K562 (cell line): ENCODE data around the gene USB1. TPM values are rescaled to one million over a fixed set of nuclear protein-coding genes. Genes with fewer than 3 reads are reported as not detected.

Source experiments
- BRD9 ChIP-seq: fragments of 450-650 bp; IDR thresholded peaks from 2 replicates; pipeline ENCODE4 v1.6.1; 2018; ENCODE audit warnings: low read depth; ENCODE audit not compliant: partially characterized antibody
- CBFB ChIP-seq: sonication (generic); formaldehyde crosslinking; IDR thresholded peaks from 2 replicates; pipeline ENCODE4 v1.4.0; 2020; ENCODE audit warnings: mild to moderate bottlenecking, missing genetic modification reagents
- CREM ChIP-seq: IDR thresholded peaks from 2 replicates; pipeline ENCODE4 v1.6.1; 2014; ENCODE audit warnings: antibody characterized with exemption, low read depth
- EP400 ChIP-seq: fragments of 450-650 bp; IDR thresholded peaks from 2 replicates; pipeline ENCODE4 v1.6.1; 2017; ENCODE audit warnings: antibody characterized with exemption, mild to moderate bottlenecking, moderate library complexity
- GATA2 ChIP-seq: sonication (generic); formaldehyde crosslinking; IDR thresholded peaks from 2 replicates; pipeline ENCODE4 v1.4.0; 2020; ENCODE audit warnings: mild to moderate bottlenecking, missing genetic modification reagents
- HNRNPLL ChIP-seq: fragments of 200-400 bp; formaldehyde crosslinking; IDR thresholded peaks from 2 replicates; pipeline ENCODE4 v1.6.1; 2017; ENCODE audit warnings: low read length, low read depth, mild to moderate bottlenecking; ENCODE audit not compliant: poor library complexity, severe bottlenecking
- KLF1 ChIP-seq: fragments of 450-650 bp; IDR thresholded peaks from 2 replicates; pipeline ENCODE4 v1.6.1; 2016; ENCODE audit warnings: missing genetic modification characterization, missing compliant biosample characterization
- NR2C2 ChIP-seq, 2 experiments: fragments of 200-800 bp in 1 of 2; sonication (Bioruptor generic) in 1 of 2; sonication (generic) in 1 of 2; formaldehyde crosslinking in 1 of 2; IDR thresholded peaks; 2 replicates each; pipeline versions ENCODE4 v1.6.1 to v1.8.0; 2016 to 2022; ENCODE audit warnings: mild to moderate bottlenecking in 1 of 2, missing compliant biosample characterization in 1 of 2, missing genetic modification characterization in 1 of 2, missing genetic modification reagents in 1 of 2
- PYGO2 ChIP-seq: fragments of 450-650 bp; IDR thresholded peaks from 2 replicates; pipeline ENCODE4 v1.6.1; 2016; ENCODE audit warnings: mild to moderate bottlenecking, missing genetic modification characterization, moderate library complexity, missing compliant biosample characterization
- SNRNP70 ChIP-seq: fragments of 200-400 bp; formaldehyde crosslinking; optimal IDR thresholded peaks from 2 replicates; pipeline ENCODE3; 2017; ENCODE audit warnings: low read depth, low read length
- ZNF263 ChIP-seq: sonication (generic); formaldehyde crosslinking; IDR thresholded peaks from 2 replicates; pipeline ENCODE4 v1.8.0; 2022; ENCODE audit warnings: mild to moderate bottlenecking, missing genetic modification reagents, borderline replicate concordance
- polyA plus RNA-seq, 8 experiments: library from polyadenylated mRNA; depleted of rRNA in 4 of 8; stranded (reverse) in 5 of 8; unstranded in 3 of 8; fragments of >200 nt; fragmentation: Nextera tagmentation in 2 of 8; fragmentation: Illumina TruSeq in 1 of 8; extraction: Ambion mirVana in 2 of 8; extraction: Trizol in 1 of 8; gene quantifications; 2 replicates each; pipeline versions ENCODE4 v1.2.1 to v1.2.3, GENCODE V29; 2011 to 2014; ENCODE audit warnings: inconsistent platforms in 1 of 8, missing spikeins in 1 of 8
- total RNA-seq, 7 experiments: library from RNA; depleted of rRNA in 6 of 7; stranded (reverse); fragments of >200 nt in 6 of 7; fragmentation: Illumina TruSeq in 2 of 7; extraction: Trizol in 2 of 7; gene quantifications; 2 replicates each; pipeline versions ENCODE4 v1.2.1 to v1.2.3, GENCODE V29; 2011 to 2021; ENCODE audit warnings: low replicate concordance in 1 of 7
- TF ChIP-seq, protein P1 (sequence below): sonication (generic); formaldehyde crosslinking; IDR thresholded peaks from 2 replicates; pipeline ENCODE4 v1.8.0; 2023; ENCODE audit warnings: mild to moderate bottlenecking, missing genetic modification reagents
- TF ChIP-seq, protein P2 (sequence below): IDR thresholded peaks from 3 replicates; pipeline ENCODE4 v1.6.1; 2011; ENCODE audit warnings: borderline replicate concordance, mild to moderate bottlenecking, moderate library complexity; ENCODE audit not compliant: insufficient read length; ENCODE audit errors: extremely low read depth
- TF ChIP-seq, protein P3 (sequence below): fragments of 250-450 bp; sonication (Bioruptor Pico); IDR thresholded peaks from 2 replicates; pipeline ENCODE4 v1.4.0; 2020; ENCODE audit warnings: borderline replicate concordance
- TF ChIP-seq, protein P4 (sequence below): IDR thresholded peaks from 3 replicates; pipeline ENCODE4 v1.6.1; 2011; ENCODE audit warnings: borderline replicate concordance, mild to moderate bottlenecking; ENCODE audit not compliant: insufficient read length, insufficient read depth
- TF ChIP-seq, protein P5 (sequence below): fragments of 250-450 bp; sonication (Bioruptor Pico); IDR thresholded peaks from 2 replicates; pipeline ENCODE4 v1.9.0; 2021; ENCODE audit warnings: mild to moderate bottlenecking
- TF ChIP-seq, protein P6 (sequence below): fragments of 450-650 bp; IDR thresholded peaks from 2 replicates; pipeline ENCODE4 v1.6.1; 2014; ENCODE audit warnings: low read depth, mild to moderate bottlenecking, moderate library complexity, borderline replicate concordance

USB1 gene
- total and polyA plus RNA-seq, 9 of the 15 experiments (the other 6 are each of a cell fraction or from before 2014, with no cell fraction given) = 11.6 to 73.6 (median 19.4) TPM

DNA sequence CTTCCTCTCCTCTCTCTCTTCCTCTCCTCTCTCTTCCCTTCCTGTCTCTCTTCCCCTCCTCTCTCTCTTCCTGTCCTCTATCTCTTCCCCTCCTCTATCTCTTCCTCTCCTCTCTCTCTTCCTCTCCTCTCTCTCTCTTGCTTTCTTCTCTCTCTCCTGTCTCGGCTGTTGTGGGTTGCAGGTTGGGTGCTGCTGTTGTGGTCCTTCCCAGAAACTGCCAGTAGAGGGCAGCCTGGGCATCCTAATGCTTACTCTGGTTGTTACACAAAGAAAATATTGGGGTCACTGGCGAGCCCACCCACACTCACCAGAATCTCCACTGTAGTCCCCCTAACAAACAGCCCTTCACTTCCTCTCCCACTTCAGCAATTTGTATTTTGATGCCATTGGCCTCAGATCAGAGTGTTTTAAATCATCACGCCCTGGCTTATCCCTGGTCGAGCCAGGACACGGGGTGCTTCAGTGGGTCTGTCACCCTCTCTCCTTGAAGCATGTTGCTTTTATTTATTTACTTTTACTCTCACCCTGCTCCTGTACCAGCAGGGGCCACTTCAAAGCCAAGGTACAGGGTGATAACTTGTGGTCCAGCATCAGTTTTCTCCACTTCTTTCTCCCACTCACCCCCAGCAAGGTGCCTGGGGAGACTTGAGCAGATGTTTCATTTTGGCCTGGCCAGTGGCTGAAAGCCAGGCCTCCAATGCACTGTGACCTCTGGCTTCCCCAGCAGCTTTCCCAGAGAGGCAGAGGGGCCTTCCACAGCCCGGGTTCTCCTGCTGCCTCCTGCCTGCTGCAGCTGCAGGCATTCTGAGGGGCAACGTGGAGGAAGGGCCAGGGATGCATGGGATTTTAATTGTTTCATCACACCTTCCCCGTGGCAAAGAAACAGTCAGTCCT is 19.7 kb downstream of the USB1 start (continued):
- TF ChIP-seq, protein P1, sequence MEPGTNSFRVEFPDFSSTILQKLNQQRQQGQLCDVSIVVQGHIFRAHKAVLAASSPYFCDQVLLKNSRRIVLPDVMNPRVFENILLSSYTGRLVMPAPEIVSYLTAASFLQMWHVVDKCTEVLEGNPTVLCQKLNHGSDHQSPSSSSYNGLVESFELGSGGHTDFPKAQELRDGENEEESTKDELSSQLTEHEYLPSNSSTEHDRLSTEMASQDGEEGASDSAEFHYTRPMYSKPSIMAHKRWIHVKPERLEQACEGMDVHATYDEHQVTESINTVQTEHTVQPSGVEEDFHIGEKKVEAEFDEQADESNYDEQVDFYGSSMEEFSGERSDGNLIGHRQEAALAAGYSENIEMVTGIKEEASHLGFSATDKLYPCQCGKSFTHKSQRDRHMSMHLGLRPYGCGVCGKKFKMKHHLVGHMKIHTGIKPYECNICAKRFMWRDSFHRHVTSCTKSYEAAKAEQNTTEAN (CRISPR knock-in tag) = no peak
- TF ChIP-seq, protein P2, sequence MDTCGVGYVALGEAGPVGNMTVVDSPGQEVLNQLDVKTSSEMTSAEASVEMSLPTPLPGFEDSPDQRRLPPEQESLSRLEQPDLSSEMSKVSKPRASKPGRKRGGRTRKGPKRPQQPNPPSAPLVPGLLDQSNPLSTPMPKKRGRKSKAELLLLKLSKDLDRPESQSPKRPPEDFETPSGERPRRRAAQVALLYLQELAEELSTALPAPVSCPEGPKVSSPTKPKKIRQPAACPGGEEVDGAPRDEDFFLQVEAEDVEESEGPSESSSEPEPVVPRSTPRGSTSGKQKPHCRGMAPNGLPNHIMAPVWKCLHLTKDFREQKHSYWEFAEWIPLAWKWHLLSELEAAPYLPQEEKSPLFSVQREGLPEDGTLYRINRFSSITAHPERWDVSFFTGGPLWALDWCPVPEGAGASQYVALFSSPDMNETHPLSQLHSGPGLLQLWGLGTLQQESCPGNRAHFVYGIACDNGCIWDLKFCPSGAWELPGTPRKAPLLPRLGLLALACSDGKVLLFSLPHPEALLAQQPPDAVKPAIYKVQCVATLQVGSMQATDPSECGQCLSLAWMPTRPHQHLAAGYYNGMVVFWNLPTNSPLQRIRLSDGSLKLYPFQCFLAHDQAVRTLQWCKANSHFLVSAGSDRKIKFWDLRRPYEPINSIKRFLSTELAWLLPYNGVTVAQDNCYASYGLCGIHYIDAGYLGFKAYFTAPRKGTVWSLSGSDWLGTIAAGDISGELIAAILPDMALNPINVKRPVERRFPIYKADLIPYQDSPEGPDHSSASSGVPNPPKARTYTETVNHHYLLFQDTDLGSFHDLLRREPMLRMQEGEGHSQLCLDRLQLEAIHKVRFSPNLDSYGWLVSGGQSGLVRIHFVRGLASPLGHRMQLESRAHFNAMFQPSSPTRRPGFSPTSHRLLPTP = no peak
- TF ChIP-seq EP400 (no peak), PYGO2 (tag) (no peak), NR2C2 (CRISPR knock-in tag; IDR thresholded peaks at IDR 0.05) (no peak), NR2C2 (tag; IDR thresholded peaks at IDR 0.05) (no peak), ZNF263 (CRISPR knock-in tag) (no peak), GATA2 (CRISPR knock-in tag) (no peak), HNRNPLL (no peak), BRD9 (peak; percentile 42), SNRNP70 (no peak), CBFB (CRISPR knock-in tag) (no peak), CREM (no peak), KLF1 (tag) (no peak)
- TF ChIP-seq, protein P3, sequence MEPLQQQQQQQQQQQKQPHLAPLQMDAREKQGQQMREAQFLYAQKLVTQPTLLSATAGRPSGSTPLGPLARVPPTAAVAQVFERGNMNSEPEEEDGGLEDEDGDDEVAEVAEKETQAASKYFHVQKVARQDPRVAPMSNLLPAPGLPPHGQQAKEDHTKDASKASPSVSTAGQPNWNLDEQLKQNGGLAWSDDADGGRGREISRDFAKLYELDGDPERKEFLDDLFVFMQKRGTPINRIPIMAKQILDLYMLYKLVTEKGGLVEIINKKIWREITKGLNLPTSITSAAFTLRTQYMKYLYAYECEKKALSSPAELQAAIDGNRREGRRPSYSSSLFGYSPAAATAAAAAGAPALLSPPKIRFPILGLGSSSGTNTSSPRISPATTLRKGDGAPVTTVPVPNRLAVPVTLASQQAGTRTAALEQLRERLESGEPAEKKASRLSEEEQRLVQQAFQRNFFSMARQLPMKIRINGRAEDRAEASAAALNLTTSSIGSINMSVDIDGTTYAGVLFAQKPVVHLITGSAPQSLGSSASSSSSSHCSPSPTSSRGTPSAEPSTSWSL = no peak
- TF ChIP-seq, protein P4, sequence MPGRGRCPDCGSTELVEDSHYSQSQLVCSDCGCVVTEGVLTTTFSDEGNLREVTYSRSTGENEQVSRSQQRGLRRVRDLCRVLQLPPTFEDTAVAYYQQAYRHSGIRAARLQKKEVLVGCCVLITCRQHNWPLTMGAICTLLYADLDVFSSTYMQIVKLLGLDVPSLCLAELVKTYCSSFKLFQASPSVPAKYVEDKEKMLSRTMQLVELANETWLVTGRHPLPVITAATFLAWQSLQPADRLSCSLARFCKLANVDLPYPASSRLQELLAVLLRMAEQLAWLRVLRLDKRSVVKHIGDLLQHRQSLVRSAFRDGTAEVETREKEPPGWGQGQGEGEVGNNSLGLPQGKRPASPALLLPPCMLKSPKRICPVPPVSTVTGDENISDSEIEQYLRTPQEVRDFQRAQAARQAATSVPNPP = no peak
- TF ChIP-seq, protein P5, sequence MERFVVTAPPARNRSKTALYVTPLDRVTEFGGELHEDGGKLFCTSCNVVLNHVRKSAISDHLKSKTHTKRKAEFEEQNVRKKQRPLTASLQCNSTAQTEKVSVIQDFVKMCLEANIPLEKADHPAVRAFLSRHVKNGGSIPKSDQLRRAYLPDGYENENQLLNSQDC = no peak
- TF ChIP-seq, protein P6, sequence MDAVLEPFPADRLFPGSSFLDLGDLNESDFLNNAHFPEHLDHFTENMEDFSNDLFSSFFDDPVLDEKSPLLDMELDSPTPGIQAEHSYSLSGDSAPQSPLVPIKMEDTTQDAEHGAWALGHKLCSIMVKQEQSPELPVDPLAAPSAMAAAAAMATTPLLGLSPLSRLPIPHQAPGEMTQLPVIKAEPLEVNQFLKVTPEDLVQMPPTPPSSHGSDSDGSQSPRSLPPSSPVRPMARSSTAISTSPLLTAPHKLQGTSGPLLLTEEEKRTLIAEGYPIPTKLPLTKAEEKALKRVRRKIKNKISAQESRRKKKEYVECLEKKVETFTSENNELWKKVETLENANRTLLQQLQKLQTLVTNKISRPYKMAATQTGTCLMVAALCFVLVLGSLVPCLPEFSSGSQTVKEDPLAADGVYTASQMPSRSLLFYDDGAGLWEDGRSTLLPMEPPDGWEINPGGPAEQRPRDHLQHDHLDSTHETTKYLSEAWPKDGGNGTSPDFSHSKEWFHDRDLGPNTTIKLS = no peak
